Sigmoid colon (tissue), 4 donors: ENCODE measurements around the gene ZNF12.

Source experiments
- EP300 ChIP-seq, 4 donors: sonication (generic); formaldehyde crosslinking; IDR thresholded peaks; one replicate each; pipeline ENCODE4 v1.6.1; 2017; ENCODE audit warnings: antibody characterized with exemption in 4 of 4
- POLR2A ChIP-seq, 2 donors: fragments of 450-650 bp; IDR thresholded peaks; one replicate each; pipeline ENCODE4 v1.6.1; 2016; ENCODE audit warnings: antibody characterized with exemption in 2 of 2, mild to moderate bottlenecking in 2 of 2, moderate library complexity in 2 of 2
- TF ChIP-seq, protein P1 (sequence below), 4 experiments: fragments of 450-650 bp in 3 of 4; fragments of 200-600 bp in 1 of 4; IDR thresholded peaks; one replicate each; pipeline ENCODE4 v1.5.1; 2016 to 2019; ENCODE audit warnings: antibody characterized with exemption in 4 of 4, mild to moderate bottlenecking in 3 of 4, moderate library complexity in 2 of 4

- peak in 1 of 4 donors; percentile 52 for TF ChIP-seq EP300 (IDR thresholded peaks at IDR 0.05)
- TF ChIP-seq, protein P1, sequence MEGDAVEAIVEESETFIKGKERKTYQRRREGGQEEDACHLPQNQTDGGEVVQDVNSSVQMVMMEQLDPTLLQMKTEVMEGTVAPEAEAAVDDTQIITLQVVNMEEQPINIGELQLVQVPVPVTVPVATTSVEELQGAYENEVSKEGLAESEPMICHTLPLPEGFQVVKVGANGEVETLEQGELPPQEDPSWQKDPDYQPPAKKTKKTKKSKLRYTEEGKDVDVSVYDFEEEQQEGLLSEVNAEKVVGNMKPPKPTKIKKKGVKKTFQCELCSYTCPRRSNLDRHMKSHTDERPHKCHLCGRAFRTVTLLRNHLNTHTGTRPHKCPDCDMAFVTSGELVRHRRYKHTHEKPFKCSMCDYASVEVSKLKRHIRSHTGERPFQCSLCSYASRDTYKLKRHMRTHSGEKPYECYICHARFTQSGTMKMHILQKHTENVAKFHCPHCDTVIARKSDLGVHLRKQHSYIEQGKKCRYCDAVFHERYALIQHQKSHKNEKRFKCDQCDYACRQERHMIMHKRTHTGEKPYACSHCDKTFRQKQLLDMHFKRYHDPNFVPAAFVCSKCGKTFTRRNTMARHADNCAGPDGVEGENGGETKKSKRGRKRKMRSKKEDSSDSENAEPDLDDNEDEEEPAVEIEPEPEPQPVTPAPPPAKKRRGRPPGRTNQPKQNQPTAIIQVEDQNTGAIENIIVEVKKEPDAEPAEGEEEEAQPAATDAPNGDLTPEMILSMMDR (IDR thresholded peaks at IDR 0.05): no peak
- TF ChIP-seq POLR2A (IDR thresholded peaks at IDR 0.05): peak; percentile 30 to 38
Observed at GRCh38 chr7:6706666-6707407, at the start of gene ZNF12.
